ENCODE data around the gene ABHD16A.

The ABHD16A gene

DNA sequence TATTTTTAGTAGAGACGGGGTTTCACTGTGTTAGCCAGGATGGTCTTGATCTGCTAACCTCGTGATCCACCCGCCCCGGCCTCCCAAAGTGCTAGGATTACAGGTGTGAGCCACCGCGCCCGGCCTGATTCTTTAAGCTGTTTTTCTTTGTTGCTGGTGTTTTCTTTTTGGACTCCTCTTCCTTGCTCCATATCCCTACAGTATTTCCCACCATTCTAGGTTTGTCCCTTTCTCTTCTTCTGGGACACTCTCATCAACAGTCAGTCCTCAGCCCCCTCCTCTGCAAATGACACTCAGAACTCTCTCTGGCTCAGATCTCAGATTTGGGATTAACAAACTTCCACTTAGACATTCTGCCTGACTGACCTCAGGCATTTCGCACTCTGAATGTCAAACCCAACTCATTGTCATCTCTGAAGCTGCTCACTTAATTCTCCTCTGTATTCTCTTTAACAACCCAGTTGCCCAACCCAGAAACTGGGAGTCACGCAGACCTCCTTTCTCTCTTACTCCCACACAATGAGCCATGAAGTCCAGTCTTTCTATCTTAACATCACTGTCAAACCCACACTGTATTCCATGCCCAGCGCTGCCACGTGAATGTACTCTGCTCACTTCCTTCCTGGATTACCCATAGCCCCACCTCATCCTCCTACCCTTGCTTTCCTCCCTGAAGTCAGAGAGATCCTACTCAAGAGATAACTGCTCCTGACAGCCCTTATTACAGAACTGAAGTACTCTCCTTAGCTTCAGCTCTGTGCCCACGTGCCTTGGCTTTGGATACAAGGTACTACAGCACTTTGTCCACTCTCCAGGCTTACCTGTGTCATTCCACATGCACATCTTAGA, 22.6 kb upstream of the ABHD16A start:
- H3K4me3 ChIP-seq (replicated peaks; ENCODE audit: low read depth, low read length) = no peak overlapping the region
- TF ChIP-seq, protein P1, sequence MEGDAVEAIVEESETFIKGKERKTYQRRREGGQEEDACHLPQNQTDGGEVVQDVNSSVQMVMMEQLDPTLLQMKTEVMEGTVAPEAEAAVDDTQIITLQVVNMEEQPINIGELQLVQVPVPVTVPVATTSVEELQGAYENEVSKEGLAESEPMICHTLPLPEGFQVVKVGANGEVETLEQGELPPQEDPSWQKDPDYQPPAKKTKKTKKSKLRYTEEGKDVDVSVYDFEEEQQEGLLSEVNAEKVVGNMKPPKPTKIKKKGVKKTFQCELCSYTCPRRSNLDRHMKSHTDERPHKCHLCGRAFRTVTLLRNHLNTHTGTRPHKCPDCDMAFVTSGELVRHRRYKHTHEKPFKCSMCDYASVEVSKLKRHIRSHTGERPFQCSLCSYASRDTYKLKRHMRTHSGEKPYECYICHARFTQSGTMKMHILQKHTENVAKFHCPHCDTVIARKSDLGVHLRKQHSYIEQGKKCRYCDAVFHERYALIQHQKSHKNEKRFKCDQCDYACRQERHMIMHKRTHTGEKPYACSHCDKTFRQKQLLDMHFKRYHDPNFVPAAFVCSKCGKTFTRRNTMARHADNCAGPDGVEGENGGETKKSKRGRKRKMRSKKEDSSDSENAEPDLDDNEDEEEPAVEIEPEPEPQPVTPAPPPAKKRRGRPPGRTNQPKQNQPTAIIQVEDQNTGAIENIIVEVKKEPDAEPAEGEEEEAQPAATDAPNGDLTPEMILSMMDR (IDR thresholded peaks at IDR 0.05; ENCODE audit: low read depth, low read length, missing control alignments) = no peak
- DNase-seq (ENCODE audit: extremely low read depth, low read depth) = no peak

DNA sequence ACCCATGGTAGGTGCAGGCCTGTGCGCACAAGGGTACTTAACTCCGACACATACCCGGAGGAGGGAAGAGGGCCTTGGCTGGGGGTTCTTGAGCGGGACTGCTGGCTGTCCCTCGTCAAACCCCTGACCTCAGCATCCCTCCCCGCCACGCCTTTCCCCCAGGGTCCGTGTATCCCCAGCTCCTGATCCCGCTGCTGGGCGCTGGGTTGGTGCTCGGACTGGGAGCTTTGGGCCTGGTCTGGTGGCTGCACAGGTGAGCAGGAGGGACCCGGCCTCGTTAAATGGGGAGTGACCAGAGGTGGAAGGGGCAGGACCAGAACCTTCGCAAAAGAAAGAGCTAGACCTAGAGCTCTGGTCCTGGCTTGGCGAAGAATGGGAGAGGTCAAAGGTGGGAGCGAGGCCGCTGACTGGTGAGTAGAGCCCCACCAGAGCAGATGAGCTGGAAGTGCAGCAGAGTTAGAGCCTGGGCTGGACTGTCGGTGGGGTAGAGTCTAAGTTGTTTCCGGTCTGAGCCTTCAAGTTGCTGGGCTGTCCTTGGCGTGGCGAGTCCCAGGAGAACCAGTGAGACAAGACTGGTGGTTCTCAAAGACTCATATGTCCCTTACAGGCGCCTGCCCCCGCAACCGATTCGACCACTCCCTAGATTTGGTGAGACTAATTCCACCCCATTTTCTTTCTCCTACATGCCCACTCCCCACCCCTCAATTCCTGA, 21.0 kb upstream of the ABHD16A start:
- TF ChIP-seq, protein P1 (IDR thresholded peaks at IDR 0.05; ENCODE audit: low read depth, low read length, missing control alignments) = no peak
- DNase-seq (ENCODE audit: extremely low read depth, low read depth) = no peak
- no peak overlapping the region for H3K4me3 ChIP-seq (replicated peaks; ENCODE audit: low read depth, low read length)

DNA sequence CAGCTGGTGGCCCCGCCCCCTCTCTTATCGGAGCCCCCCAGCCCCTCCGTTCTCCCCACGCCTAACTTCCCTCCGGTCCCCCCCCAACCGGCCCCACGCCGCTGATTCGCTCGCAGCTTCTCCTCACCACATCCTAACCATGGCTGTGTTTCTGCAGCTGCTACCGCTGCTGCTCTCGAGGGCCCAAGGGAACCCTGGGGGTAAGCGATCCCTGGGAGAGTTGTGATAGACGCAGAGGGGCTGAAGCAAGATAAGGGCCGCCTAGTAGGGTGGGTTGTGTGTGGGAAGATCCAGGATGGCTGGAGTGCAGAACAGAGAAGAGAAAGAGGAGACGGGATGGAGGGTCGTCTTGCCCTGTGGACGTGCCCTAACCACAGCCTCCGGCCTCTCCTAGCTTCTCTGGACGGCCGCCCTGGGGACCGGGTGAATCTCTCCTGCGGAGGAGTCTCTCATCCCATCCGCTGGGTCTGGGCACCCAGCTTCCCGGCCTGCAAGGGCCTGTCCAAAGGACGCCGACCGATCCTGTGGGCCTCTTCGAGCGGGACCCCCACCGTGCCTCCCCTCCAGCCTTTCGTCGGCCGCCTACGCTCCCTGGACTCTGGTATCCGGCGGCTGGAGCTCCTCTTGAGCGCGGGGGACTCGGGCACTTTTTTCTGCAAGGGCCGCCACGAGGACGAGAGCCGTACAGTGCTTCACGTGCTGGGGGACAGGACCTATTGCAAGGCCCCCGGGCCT, 20.3 kb upstream of the ABHD16A start, which contains the start of gene MPIG6B:
MPIG6B (plus strand) TSS at position 129 of the 735 bp plus-strand sequence; CDS start at position 140, 11 bp downstream.
- no peak within 1 kb of the TSS for H3K4me3 ChIP-seq (replicated peaks; ENCODE audit: low read depth, low read length)
- TF ChIP-seq, protein P1 (IDR thresholded peaks at IDR 0.05; ENCODE audit: low read depth, low read length, missing control alignments) = no peak
- no peak for DNase-seq (ENCODE audit: extremely low read depth, low read depth)

DNA sequence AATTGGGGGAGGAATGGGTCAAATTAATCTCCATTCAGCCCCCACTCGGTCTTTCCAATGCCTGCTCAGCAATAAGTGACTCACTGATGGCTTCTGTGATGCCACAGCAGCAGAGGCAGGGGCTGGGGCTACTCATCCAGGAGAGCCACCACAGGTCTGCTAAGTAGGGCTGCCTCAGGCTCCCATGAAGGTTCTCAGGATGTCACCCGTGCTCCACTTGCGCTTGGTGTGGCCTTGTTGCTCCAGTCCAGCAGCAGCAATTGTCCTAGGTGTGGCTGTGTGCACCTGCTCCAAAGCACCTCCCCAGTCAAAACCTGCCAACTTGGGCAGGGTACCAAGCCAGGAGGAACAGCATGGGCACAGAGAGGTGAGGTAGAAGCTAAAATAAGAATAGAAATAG, 19.0 kb upstream of the ABHD16A start:
- no peak overlapping the region for H3K4me3 ChIP-seq (replicated peaks; ENCODE audit: low read depth, low read length)
- no peak for DNase-seq (ENCODE audit: extremely low read depth, low read depth)
- TF ChIP-seq, protein P1 (IDR thresholded peaks at IDR 0.05; ENCODE audit: low read depth, low read length, missing control alignments) = no peak

DNA sequence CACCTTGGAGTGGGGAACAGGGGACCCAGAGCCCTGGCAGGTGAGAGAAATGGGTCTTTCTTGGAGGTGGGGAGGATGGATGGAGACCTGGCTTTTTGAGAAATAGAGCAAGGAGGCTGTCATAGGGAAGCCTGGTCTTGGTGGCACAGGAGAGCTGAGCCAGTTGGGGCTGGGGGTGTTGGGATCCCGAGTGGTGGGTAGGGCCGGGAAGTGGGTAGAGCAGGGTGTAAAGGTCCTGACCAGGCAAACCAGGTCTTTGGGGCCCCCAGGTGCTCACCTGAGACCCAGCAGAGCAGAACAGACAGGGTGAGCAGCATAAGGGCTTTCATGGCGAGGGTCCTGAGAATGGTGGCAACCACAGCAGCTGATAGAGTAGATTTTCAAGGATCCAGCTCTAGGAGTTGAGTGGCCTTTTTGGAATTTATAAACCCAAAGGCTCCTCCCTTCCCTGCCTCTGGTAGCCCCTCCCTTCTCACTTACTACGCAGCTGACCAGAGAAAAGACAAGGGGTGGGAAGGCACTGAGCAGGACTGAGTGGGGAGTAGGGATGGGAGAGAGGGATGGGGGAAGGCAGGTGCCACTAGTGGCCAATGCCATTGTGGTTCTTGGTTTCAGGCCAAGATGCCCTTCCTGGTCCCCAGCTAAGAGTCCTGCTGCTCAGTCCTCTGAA, 18.4 kb upstream of the ABHD16A start, which contains the start of gene LY6G6C:
LY6G6C (minus strand) TSS at position 396 of the 670 bp plus-strand sequence; CDS start at position 329, 67 bp downstream.
- no peak for DNase-seq (ENCODE audit: extremely low read depth, low read depth)
- TF ChIP-seq, protein P1 (IDR thresholded peaks at IDR 0.05; ENCODE audit: low read depth, low read length, missing control alignments) = no peak
- H3K4me3 ChIP-seq (replicated peaks; ENCODE audit: low read depth, low read length) = no peak within 1 kb of the TSS

DNA sequence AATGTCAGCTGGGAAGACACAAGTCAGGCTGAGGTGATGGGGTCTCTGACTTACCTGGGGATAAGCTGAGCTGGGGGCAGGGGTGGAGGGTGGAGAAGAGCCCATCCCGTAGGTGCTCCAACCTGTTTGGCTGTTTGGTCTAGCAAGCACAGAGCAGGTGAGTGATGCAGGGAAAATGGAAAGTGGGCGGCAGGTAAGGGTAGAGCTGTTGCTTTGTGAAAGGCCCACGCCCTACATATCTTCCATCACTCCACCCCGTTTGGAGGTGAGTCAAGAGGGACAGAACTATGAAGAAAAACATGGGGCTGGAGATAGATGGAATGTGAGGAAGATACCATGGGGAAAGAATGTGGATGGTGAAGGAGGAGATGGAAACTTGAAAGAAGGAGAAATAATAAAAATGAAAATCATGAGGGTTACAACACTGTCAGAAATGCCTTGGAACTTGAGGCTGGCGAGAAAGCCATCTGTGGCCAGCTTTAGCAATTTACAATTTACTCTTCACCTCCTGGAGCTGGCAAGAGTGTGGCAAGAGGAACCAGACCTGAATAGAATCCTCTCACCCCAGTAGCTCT, 17.2 kb upstream of the ABHD16A start:
- DNase-seq (ENCODE audit: extremely low read depth, low read depth) = no peak
- no peak overlapping the region for H3K4me3 ChIP-seq (replicated peaks; ENCODE audit: low read depth, low read length)
- TF ChIP-seq, protein P1 (IDR thresholded peaks at IDR 0.05; ENCODE audit: low read depth, low read length, missing control alignments) = no peak

Data from HFF-Myc (cell line).